H1 (cell line): ENCODE measurements around the gene TWIST2. TPM values are rescaled to one million over a fixed set of nuclear protein-coding genes. Genes with fewer than 3 reads are reported as not detected.

Experiments
- CTCF ChIA-PET: fragments of 300-600 bp; sonication (Branson Sonifier 250); formaldehyde crosslinking; loops from one replicate; lab custom pipeline; 2021; ENCODE audit not compliant: partially characterized antibody; lab: Charles Lee
- POLR2A ChIA-PET: fragments of 300-600 bp; sonication (Branson Sonifier 250); formaldehyde crosslinking; loops from one replicate; lab custom pipeline; 2021; ENCODE audit warnings: inconsistent platforms; ENCODE audit not compliant: partially characterized antibody; lab: Charles Lee
- DNase-seq, 2 experiments: peaks; one replicate each; pipeline versions ENCODE4 v3.0.0 to v3.0.0-alpha.2; 2010 to 2022; ENCODE audit warnings: low spot score in 2 of 2, low read depth in 1 of 2, mixed read lengths in 1 of 2
- FAIRE-seq: peaks from 2 replicates; lab custom pipeline; 2011; peaks lifted over from hg19 to GRCh38; lab: Jason Lieb, UNC
- H2AFZ ChIP-seq: 2 replicates; pipeline ENCODE4 v1.8.1; 2012; ENCODE audit warnings: low read length, inconsistent platforms
- H2AK5ac ChIP-seq: 2 replicates; pipeline ENCODE4 v1.6.1; 2013; ENCODE audit warnings: low read depth, low read length
- H2BK120ac ChIP-seq: replicated peaks from 2 replicates; pipeline ENCODE3; 2013; ENCODE audit warnings: low read depth, low read length, inconsistent platforms
- H2BK12ac ChIP-seq: 2 replicates; pipeline ENCODE4 v1.6.1; 2013; ENCODE audit warnings: low read depth, low read length
- H2BK15ac ChIP-seq: 2 replicates; pipeline ENCODE4 v1.6.1; 2013; ENCODE audit warnings: low read length
- H2BK20ac ChIP-seq: 2 replicates; pipeline ENCODE4 v1.6.1; 2013; ENCODE audit warnings: low read length
- H2BK5ac ChIP-seq: 2 replicates; pipeline ENCODE4 v1.6.1; 2013; ENCODE audit warnings: low read depth, low read length
- H3K14ac ChIP-seq: 2 replicates; pipeline ENCODE4 v1.6.1; 2013; ENCODE audit warnings: inconsistent platforms; ENCODE audit not compliant: insufficient read length
- H3K18ac ChIP-seq: 2 replicates; pipeline ENCODE4 v1.6.1; 2013; ENCODE audit warnings: low read length; ENCODE audit errors: extremely low read depth
- H3K23ac ChIP-seq: 2 replicates; pipeline ENCODE4 v1.6.1; 2013; ENCODE audit warnings: inconsistent platforms; ENCODE audit not compliant: insufficient read length
- H3K23me2 ChIP-seq: 2 replicates; pipeline ENCODE4 v1.6.1; 2013; ENCODE audit warnings: low read depth, low read length
- H3K27ac ChIP-seq: 2 replicates; pipeline ENCODE4 v1.6.1; 2011; ENCODE audit warnings: low read depth, low read length, inconsistent platforms
- H3K27me3 ChIP-seq, 4 experiments: replicated peaks in 1 of 4; 1 replicate in 1 of 4; 2 replicates in 3 of 4; pipeline versions ENCODE4 v1.6.1 to v1.8.1; 2011 to 2013; ENCODE audit warnings: low read length in 3 of 4, mild to moderate bottlenecking in 3 of 4, inconsistent platforms in 2 of 4, mixed read lengths in 2 of 4, moderate library complexity in 1 of 4; ENCODE audit not compliant: control insufficient read depth in 3 of 4, insufficient read depth in 3 of 4; ENCODE audit errors: extremely low read depth in 1 of 4
- H3K36me3 ChIP-seq, 4 experiments: 2 replicates each; pipeline versions ENCODE4 v1.6.1 to v1.8.1; 2011 to 2013; ENCODE audit warnings: mild to moderate bottlenecking in 4 of 4, low read length in 3 of 4, moderate library complexity in 2 of 4, control low read depth in 1 of 4, inconsistent platforms in 1 of 4; ENCODE audit not compliant: insufficient read depth in 4 of 4, control insufficient read depth in 2 of 4
- H3K4ac ChIP-seq: replicated peaks from 2 replicates; pipeline ENCODE3; 2013; ENCODE audit warnings: low read length, low read depth, mixed read lengths, inconsistent platforms; ENCODE audit not compliant: insufficient read length
- H3K4me1 ChIP-seq, 4 experiments: replicated peaks in 1 of 4; 1 replicate in 1 of 4; 2 replicates in 3 of 4; pipeline versions ENCODE4 v1.6.1 to v1.8.1; 2011 to 2013; ENCODE audit warnings: low read length in 3 of 4, inconsistent platforms in 2 of 4, mixed read lengths in 1 of 4; ENCODE audit not compliant: insufficient read depth in 4 of 4, control insufficient read depth in 3 of 4
- H3K4me2 ChIP-seq, 2 experiments: 2 replicates each; pipeline versions ENCODE4 v1.6.1 to v1.8.1; 2011 to 2013; ENCODE audit warnings: low read depth in 2 of 2, low read length in 2 of 2, control low read depth in 1 of 2, inconsistent platforms in 1 of 2, mild to moderate bottlenecking in 1 of 2; ENCODE audit not compliant: insufficient read depth in 1 of 2
- H3K4me3 ChIP-seq, 4 experiments: fragments of 200-600, 300-600 bp in 1 of 4; sonication (generic), shearing (Covaris generic), sonication (Bioruptor Twin) in 1 of 4; 2 replicates each; pipeline versions ENCODE4 v1.5.1 to v1.8.1; 2011 to 2016; ENCODE audit warnings: low read length in 4 of 4, low read depth in 3 of 4, control low read depth in 2 of 4, inconsistent platforms in 2 of 4, mild to moderate bottlenecking in 2 of 4, mixed read lengths in 1 of 4, moderate library complexity in 1 of 4; ENCODE audit not compliant: insufficient read depth in 2 of 4; ENCODE audit errors: extremely low read depth in 1 of 4
- H3K56ac ChIP-seq: replicated peaks from 2 replicates; pipeline ENCODE3; 2013; ENCODE audit warnings: low read depth, mild to moderate bottlenecking, mixed read lengths, low read length, inconsistent platforms; ENCODE audit not compliant: insufficient read length
- H3K79me1 ChIP-seq: 2 replicates; pipeline ENCODE4 v1.6.1; 2013; ENCODE audit warnings: low read depth, low read length, control low read depth
- H3K79me2 ChIP-seq, 2 experiments: 2 replicates each; pipeline versions ENCODE4 v1.6.1 to v1.8.1; 2012 to 2013; ENCODE audit warnings: low read length in 2 of 2, mild to moderate bottlenecking in 2 of 2, inconsistent platforms in 1 of 2; ENCODE audit not compliant: insufficient read depth in 2 of 2, control insufficient read depth in 1 of 2
- H3K9ac ChIP-seq, 4 experiments: replicated peaks in 1 of 4; 1 replicate in 1 of 4; 2 replicates in 3 of 4; pipeline versions ENCODE4 v1.6.1 to v1.8.1; 2011 to 2013; ENCODE audit warnings: low read depth in 3 of 4, low read length in 3 of 4, control low read depth in 2 of 4, mild to moderate bottlenecking in 2 of 4, moderate library complexity in 2 of 4, inconsistent platforms in 1 of 4; ENCODE audit errors: extremely low read depth in 1 of 4
- H3K9me3 ChIP-seq, 2 experiments: 2 replicates each; pipeline versions ENCODE4 v1.6.1 to v1.8.1; 2012 to 2013; ENCODE audit warnings: mild to moderate bottlenecking in 2 of 2, moderate library complexity in 2 of 2, control low read depth in 1 of 2, inconsistent platforms in 1 of 2, low read depth in 1 of 2, low read length in 1 of 2, mixed read lengths in 1 of 2; ENCODE audit not compliant: insufficient read depth in 2 of 2
- H4K20me1 ChIP-seq, 2 experiments: replicated peaks in 1 of 2; 2 replicates each; pipeline versions ENCODE3 to v1.8.1; 2011 to 2013; ENCODE audit warnings: inconsistent platforms in 2 of 2, low read length in 2 of 2, mild to moderate bottlenecking in 1 of 2; ENCODE audit not compliant: insufficient read depth in 2 of 2, control insufficient read depth in 1 of 2
- H4K5ac ChIP-seq: 2 replicates; pipeline ENCODE4 v1.6.1; 2013; ENCODE audit warnings: low read length, low read depth, mixed read lengths, inconsistent platforms; ENCODE audit not compliant: insufficient read length
- H4K8ac ChIP-seq: 2 replicates; pipeline ENCODE4 v1.8.0; 2013; ENCODE audit warnings: mild to moderate bottlenecking, moderate library complexity, low read length, inconsistent platforms; ENCODE audit not compliant: insufficient read depth; ENCODE audit errors: extremely low read depth
- H4K91ac ChIP-seq: replicated peaks from 2 replicates; pipeline ENCODE3; 2013; ENCODE audit warnings: low read length, mixed read lengths, inconsistent platforms; ENCODE audit not compliant: insufficient read length
- BRCA1 ChIP-seq: IDR thresholded peaks from 2 replicates; pipeline ENCODE4 v1.6.1; 2012; ENCODE audit warnings: low read depth, low read length, improper control_type of control experiment
- CEBPB ChIP-seq: IDR thresholded peaks from 2 replicates; pipeline ENCODE4 v1.6.1; 2012; ENCODE audit warnings: low read depth, low read length
- HDAC6 ChIP-seq: IDR thresholded peaks from one replicate; pipeline ENCODE4 v1.7.1; 2012; ENCODE audit warnings: low read depth, mild to moderate bottlenecking, inconsistent platforms, low read length, moderate library complexity
- POU5F1 ChIP-seq: IDR thresholded peaks from 2 replicates; pipeline ENCODE4 v1.6.1; 2011; ENCODE audit warnings: low read depth, mild to moderate bottlenecking, low read length, moderate library complexity
- RNF2 ChIP-seq: fragments of 200-900, 300-1000 bp; sonication (generic); IDR thresholded peaks from 2 replicates; pipeline ENCODE4 v1.7.1; 2016; ENCODE audit warnings: borderline replicate concordance, low read depth, mild to moderate bottlenecking, antibody characterized with exemption, low read length; ENCODE audit not compliant: poor library complexity, severe bottlenecking; ENCODE audit errors: missing control alignments
- TAF1 ChIP-seq: IDR thresholded peaks from 2 replicates; pipeline ENCODE4 v1.6.1; 2011; ENCODE audit warnings: mild to moderate bottlenecking, low read depth, low read length
- WGBS, 2 experiments: shearing (Covaris generic) in 1 of 2; methylation state at CpG; one replicate each; pipeline versions ENCODE4 v1.1.6 to v1.1.7; 2013 to 2015; ENCODE audit warnings: low lambda C conversion rate in 2 of 2, mixed read lengths in 2 of 2, inconsistent platforms in 1 of 2, low coverage in 1 of 2, missing lambda C conversion rate in 1 of 2; ENCODE audit not compliant: insufficient replicate concordance in 2 of 2, insufficient coverage in 1 of 2, insufficient read length in 1 of 2; ENCODE audit errors: extremely low coverage in 1 of 2, missing lambda C conversion rate in 1 of 2; 5-methylcytosine and 5-hydroxymethylcytosine counted together
- polyA plus RNA-seq, 7 experiments: library from polyadenylated mRNA; depleted of rRNA in 3 of 7; stranded (reverse) in 5 of 7; unstranded in 2 of 7; fragments of >200 nt in 5 of 7; fragments of 200-250 nt in 2 of 7; gene quantifications; 1 replicate in 5 of 7; 2 replicates in 1 of 7; 4 replicates in 1 of 7; pipeline versions ENCODE4 v1.2.1 to v1.2.3, GENCODE V29; 2011 to 2013; ENCODE audit warnings: missing spikeins in 2 of 7, mixed read lengths in 2 of 7
- total RNA-seq: library from RNA; stranded (reverse); fragmentation: NEBNext Ultra II Directional; extraction: Animal tissue kit (Norgen Biotek cat#: 25700); gene quantifications from 2 replicates; pipeline ENCODE4 v1.2.1, GENCODE V29; 2021

Gene TWIST2
- total and polyA plus RNA-seq, 2 of the 8 experiments (the other 6 are each of a cell fraction or from before 2014, with no cell fraction given): 2.6 to 4.3 TPM

GRCh38 chr2:238907717-238908173 lies 59.9 kb downstream of the TWIST2 start:
- Histone ChIP-seq H3K18ac (no peak overlapping the region), H2BK5ac (no peak overlapping the region; the same call in 1 of the 2 replicates), H3K4me1 (peaks cover 0 to 4% (median 1%) of the 10 kb centered on the region in 4 experiments; a peak in 2 of 7 replicates), H3K4ac (no peak overlapping the region), H2AFZ (no peak overlapping the region), H4K5ac (no peak overlapping the region), H2BK12ac (no peak overlapping the region), H3K27ac (no peak overlapping the region), H3K23ac (no peak overlapping the region), H4K8ac (no peak overlapping the region), H3K56ac (peak overlapping the region; percentile 88), H2BK120ac (no peak overlapping the region), H3K36me3 (no peaks in the 10 kb centered on the region; a peak in 1 of 8 replicates), H2AK5ac (no peak overlapping the region; the same call in 1 of the 2 replicates), H2BK20ac (no peak overlapping the region), H3K27me3 (no peaks in the 10 kb centered on the region), H3K9me3 (no peaks in the 10 kb centered on the region), H4K20me1 (peaks cover 0 to 18% of the 10 kb centered on the region in 2 experiments), H2BK15ac (no peak overlapping the region), H3K79me2 (no peaks in the 10 kb centered on the region), H3K4me2 (no peak overlapping the region), H3K9ac (no peak overlapping the region; a peak in 1 of 7 replicates), H3K79me1 (no peaks in the 10 kb centered on the region), H3K14ac (no peak overlapping the region), H3K4me3 (no peak overlapping the region), H4K91ac (no peak overlapping the region), H3K23me2 (peaks cover 36% of the 10 kb centered on the region; the same call in 1 of the 2 replicates)
- ChIA-PET POLR2A (no interaction called here), CTCF (no interaction called here)
- FAIRE-seq (no peak), DNase-seq (no peak)
- 90 to 100% methylated on average over 3 to 5 of the region's 5 CpGs for WGBS, 2 experiments
- no peak for TF ChIP-seq POU5F1
- TF ChIP-seq BRCA1: no peak
- peak; percentile 23 for TF ChIP-seq RNF2
- no peak for TF ChIP-seq TAF1
- no peak for TF ChIP-seq CEBPB
- TF ChIP-seq HDAC6: no peak
